HEK293T (cell line): ENCODE results near the gene CD59.

ENCODE experiments used
- BHLHE40 ChIP-seq: fragments of 450-650 bp; IDR thresholded peaks from 2 replicates; pipeline ENCODE4 v1.6.1; 2016; ENCODE audit warnings: mild to moderate bottlenecking, moderate library complexity, borderline replicate concordance
- FOXK2 ChIP-seq: fragments of 450-650 bp; IDR thresholded peaks from 2 replicates; pipeline ENCODE4 v1.6.1; 2016; ENCODE audit warnings: mild to moderate bottlenecking
- HDGF ChIP-seq: fragments of 450-650 bp; IDR thresholded peaks from 2 replicates; pipeline ENCODE4 v1.6.1; 2017; ENCODE audit warnings: antibody characterized with exemption, borderline replicate concordance
- NFRKB ChIP-seq: fragments of 450-650 bp; IDR thresholded peaks from 2 replicates; pipeline ENCODE4 v1.6.1; 2016; ENCODE audit warnings: mild to moderate bottlenecking, moderate library complexity

GRCh38 chr11:33742249-33742851 is 6.1 kb upstream of the CD59 start:
- no peak for TF ChIP-seq BHLHE40
- no peak for TF ChIP-seq FOXK2
- no peak for TF ChIP-seq HDGF
- no peak for TF ChIP-seq NFRKB
